HG02623 (cell line): ENCODE measurements around the gene LHPP.
A peak's percentile ranks its signal among the peaks of the same experiment; 100 is the strongest.
"Not testable (repeated sequence)": the region's sequence is repeated elsewhere in the genome, so short reads cannot be mapped to it uniquely, and the experiment has no call there.

Source experiments
- ATAC-seq: cut with Tn5 transposase; IDR thresholded peaks from one replicate; pipeline ENCODE4 v1.9.1; 2021; ENCODE audit warnings: moderate library complexity; ENCODE audit not compliant: unreplicated experiment

Gene LHPP, protein sequence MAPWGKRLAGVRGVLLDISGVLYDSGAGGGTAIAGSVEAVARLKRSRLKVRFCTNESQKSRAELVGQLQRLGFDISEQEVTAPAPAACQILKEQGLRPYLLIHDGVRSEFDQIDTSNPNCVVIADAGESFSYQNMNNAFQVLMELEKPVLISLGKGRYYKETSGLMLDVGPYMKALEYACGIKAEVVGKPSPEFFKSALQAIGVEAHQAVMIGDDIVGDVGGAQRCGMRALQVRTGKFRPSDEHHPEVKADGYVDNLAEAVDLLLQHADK

DNA sequence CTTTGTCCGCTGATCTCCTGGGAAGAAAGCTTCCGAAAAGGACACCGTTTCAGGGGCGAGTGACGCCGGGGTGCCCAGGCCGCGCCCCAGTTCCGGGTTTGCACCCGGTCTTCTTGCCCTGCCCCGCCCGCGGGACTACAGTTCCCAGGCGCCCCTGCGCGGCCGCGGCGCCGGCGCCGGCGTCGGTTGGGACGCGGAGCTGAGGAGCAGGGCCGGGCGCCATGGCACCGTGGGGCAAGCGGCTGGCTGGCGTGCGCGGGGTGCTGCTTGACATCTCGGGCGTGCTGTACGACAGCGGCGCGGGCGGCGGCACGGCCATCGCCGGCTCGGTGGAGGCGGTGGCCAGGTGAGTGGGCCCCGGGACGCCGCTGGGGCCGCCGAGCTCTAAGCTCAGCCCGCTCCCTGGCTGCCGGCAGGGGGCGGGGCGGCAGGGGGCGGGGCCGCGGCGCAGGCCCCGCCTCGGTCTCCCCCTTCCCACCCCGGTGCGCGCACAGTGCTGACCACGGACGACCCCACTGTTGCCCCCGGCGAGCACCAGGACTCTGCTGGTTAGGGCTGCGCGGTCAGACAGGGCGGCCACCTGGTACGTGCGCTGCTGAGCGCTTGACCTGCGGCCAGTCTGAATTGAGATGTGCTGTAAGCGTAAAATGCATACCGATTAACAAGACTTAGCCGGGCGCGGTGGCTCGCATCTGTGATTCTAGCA, at the start of gene LHPP:
LHPP (plus strand) TSS at position 182 of the 706 bp plus-strand sequence; CDS start at position 222, 40 bp downstream.
- ATAC-seq = peak; percentile 95

- ATAC-seq = no peak
Observed at GRCh38 chr10:124414076-124414475, 47.5 kb upstream of the LHPP start.

DNA sequence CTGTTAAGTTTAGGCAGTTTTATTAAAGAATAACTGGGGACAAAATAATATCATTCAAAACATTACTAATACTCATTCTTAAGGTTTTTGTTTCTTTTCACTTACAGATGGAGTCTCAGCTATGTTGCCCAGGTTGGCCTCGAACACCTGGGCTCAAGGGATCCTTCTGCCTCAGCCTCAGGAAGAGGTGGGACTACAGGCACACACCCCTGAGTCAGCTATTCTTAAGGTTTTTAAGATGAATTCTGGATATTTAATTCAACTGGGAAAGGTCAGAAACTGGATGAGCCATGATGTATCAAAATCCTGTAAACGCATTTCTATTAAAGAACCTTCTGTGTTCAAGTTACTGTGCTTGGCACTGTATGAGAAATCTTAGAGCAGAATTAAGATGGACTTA, 46.4 kb upstream of the LHPP start:
- ATAC-seq = no peak

- ATAC-seq = no peak
Observed at GRCh38 chr10:124416733-124417132, 44.9 kb upstream of the LHPP start.

DNA sequence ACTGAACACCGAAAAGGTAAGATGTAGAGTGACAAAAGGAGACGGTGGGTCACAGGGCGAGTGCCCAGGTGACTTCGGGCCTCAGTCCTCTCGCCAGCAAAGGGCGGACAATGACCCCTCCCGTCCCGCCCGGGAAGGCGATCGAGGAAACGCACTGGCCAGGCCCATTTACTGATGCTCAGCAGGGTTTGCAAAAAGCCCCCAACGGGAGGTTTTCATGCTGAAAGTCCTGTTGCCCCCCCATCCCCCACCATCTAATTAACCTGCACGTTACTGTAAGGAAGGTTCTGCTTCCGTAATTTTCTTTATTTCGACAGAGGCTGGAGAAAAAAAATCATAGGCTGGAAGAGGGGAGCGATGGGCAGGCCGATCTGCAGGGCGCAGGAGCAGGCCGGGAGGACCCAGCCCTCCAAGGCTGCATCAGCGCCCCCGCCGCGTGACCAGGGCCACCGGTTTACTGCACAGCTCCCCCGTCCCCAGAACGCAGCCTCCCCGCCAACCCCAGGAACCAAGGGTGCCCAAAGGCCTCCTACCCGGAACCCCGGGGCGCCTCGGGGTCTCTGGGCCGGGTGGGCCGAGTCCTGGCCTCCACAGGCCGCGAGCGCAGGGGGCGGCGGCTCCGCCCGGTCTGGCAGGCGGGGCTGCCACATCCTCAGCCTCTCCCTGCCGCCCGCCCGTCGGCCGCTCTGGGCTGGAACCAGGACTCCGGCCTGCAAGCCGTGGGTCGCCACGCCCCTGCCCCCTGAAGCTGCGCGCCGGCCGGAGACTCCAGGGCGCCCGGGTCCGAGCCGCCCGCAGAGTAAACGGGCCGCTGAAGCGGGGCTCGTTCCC, 43.5 kb upstream of the LHPP start:
- peak; percentile 15 for ATAC-seq

GRCh38 chr10:124418726-124419501, 42.7 kb upstream of the LHPP start, which contains the start of gene OAT:
Gene OAT, minus strand, starts transcription at chr10:124418923. Its CDS starts 6,752 bp downstream, at chr10:124412171.
- peak; percentile 94 for ATAC-seq

DNA sequence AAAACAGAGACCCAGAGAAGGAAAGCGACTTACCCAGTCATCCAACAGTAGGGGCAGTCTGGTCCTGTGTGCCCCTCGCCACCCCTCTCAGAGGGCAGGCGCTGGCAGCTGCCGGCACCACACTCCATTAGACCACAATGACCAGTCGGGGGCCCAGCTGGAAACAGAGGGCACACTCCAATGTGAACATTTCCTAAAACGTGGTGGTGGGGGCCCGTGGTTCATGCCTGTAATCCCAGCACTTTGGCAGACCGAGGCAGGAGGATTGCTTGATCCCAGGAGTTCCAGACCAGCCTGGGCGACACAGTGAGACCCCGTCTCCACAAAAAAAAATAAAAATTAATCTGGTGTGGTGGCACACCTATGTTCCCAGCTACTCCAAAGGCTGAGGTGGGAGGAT, 42.0 kb upstream of the LHPP start:
- ATAC-seq = no peak

DNA sequence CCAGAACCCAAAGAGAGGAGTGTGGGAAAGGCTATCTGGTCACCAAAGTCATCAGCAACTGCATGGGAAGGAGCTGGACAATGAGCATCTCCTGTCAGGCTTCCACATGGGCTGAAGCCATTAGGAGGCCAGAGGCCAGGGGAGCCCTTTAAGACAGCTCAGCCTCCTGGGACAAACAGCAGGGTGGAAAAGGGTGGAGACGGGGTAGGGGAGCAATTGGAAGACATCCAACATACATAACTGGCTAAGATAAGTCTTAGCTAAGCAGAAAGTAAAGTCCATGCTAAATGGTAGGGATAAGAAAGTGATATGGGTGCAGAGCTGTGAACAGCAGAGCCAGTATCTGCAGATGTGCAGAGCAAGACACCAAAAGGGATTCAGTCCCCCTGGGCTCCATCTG, 41.4 kb upstream of the LHPP start:
- no peak for ATAC-seq

GRCh38 chr10:124422742-124423141, 38.9 kb upstream of the LHPP start:
- ATAC-seq = no peak

DNA sequence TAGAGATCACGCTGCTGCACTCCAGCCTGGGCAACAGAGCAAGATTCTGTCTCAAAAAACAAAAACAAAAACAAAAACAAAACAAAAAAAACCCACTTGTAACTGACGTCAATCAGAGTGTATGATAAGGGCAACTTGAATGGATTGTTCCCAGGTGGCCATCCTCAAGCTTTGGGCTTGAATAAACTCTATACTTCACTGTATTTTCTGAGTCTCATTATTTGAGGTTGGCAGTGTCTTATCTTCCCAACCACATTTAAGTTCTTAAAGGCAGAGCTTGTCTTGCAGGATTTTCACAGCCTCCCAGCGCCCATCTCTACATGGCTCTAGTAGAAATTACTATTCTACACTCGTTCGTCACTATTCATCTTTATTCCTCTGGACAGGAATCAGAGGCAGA, 37.8 kb upstream of the LHPP start:
- ATAC-seq = no peak

GRCh38 chr10:124425227-124425962, 36.2 kb upstream of the LHPP start:
- ATAC-seq = no peak

GRCh38 chr10:124428207-124428777, 33.3 kb upstream of the LHPP start:
- ATAC-seq = no peak

DNA sequence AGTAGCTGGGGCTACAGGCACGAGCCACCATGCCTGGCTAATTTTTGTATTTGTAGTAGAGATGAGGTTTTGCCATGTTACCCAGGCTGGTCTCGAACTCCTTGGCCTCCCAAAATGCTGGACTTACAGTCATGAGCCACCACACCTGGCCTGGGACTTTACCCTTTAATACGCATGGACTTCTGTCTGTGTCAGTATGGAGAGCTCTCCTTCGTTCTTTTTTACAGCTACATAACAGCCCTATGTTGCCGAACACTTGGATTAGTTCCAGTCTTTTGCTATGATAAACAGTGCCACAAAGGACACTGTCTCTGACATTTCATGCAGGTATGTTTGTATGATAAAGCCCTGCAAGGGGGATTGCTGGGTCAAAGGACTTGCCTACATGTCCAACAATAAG, 32.0 kb upstream of the LHPP start:
- no peak for ATAC-seq

DNA sequence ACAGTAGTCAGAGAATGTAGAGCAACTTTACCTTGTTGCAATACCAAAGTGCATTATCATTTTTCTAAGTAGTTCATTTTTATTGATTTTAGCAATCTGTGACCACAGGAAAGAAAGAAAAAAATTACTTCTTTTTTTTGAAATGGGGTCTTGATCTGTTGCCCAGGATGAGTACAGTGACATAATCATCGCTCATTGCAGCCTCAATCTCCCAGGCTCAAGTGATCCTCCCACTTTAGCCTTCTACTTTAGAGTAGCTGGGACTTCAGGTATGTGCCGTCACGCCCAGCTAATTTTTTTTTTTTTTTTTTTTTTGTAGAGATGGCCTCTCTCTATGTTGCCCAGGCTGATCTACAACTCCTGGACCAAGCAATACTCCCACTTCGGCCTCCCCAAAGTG, 31.5 kb upstream of the LHPP start:
- no peak for ATAC-seq

- no peak for ATAC-seq
Observed at GRCh38 chr10:124433461-124433860, 28.2 kb upstream of the LHPP start.

DNA sequence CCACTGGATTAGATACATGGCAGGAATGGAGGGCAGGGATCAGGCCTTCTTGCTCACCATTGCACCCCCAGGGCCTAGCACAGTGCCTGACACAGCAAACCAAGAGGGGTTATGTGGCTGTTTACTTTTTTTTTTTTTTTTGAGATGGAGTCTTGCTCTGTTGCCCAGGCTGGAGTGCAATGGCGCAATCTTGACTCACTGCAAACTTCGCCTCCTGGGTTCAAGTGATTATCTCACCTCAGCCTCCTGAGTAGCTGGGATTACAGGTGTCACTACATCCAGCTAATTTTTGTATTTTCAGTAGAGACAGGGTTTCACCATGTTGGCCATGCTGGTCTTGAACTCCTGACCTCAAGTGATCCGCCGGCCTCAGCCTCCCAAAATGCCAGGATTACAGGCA, 25.9 kb upstream of the LHPP start:
- ATAC-seq = not testable (repeated sequence)

GRCh38 chr10:124436191-124436638, 25.4 kb upstream of the LHPP start:
- ATAC-seq = no peak

- ATAC-seq = not testable (repeated sequence)
Observed at GRCh38 chr10:124441694-124442093, 19.9 kb upstream of the LHPP start.

DNA sequence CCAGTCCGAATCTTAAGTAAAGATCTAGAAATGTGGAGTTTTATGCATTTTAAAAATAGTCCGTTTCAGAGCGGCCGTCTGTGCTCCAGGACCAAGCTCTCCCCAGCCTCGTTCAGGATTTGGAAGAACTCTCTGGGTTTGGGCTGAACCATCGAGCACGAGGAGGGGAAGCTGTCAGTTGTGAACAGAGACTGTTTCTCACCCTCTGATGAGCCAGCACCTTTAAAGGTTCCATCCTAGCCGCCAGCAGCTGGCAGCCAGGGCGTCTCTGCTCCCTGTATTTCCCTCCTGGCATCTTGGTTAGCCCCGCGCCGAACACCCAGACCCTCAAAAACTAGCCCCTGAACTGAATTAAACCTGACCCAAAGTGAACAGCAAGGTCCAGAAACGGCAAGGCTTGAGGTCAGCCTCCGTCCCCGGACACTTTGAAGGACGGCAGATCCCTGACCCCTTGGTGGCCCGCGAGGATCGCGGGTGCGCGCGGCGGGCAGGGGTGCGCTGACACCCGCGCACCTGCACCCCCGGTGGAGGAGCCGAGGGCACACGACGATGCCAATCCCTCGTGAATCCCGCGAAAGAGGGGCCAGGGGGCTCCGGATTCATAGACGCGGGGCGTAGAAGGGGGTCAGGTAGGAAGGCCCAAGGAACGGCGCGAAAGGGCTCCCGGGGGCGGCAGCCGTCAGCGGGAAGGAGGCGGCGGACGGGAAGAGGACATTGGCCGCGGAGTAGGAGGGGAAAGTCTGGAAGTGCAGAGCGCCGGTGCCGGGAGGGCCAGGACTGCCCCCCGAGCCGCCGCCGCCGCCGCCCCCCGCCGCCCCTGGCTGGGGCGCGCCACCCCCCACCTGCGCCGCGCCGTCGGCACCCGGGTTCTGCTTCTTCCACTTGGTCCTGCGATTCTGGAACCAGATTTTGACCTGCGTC, 14.5 kb upstream of the LHPP start:
- ATAC-seq = no peak
